Measurements from ENCODE around the gene CHRNA1.

GRCh38 chr2:174740721-174741120 is 23.6 kb downstream of the CHRNA1 start:
- TF ChIP-seq CTCF (IDR thresholded peaks at IDR 0.05): no peak
- TF ChIP-seq POLR2A (IDR thresholded peaks at IDR 0.05): no peak

Measured in lower leg skin (tissue), 3 donors.